ENCODE data around the gene PRKCA.

DNA sequence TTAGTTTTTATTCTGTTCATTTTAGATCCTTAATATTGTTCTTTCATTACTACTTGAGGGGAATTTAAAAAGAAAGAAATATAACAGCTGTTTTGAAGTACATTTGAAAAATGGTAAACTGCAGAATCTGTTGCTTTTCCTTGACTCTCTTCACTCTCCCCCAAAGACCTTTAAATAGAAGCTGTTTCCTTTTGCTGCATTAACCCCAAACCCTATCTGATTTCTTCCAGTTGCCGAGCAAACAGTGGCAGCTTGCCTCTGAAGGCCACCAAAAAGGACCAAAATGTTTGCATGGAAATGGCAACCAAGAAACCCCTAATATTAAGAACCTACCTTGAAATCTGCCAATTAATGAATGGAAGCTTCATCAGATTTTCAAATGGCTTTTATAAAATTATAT is 37.1 kb downstream of the PRKCA start:
- TF ChIP-seq POLR2A (IDR thresholded peaks at IDR 0.05; ENCODE audit: low read length), result no peak
- no peak for TF ChIP-seq GATA1 (IDR thresholded peaks at IDR 0.05; ENCODE audit: low read depth, low read length)

Data from erythroblast (primary cell).